ENCODE data around the gene RAB37. TPM values are rescaled to one million over a fixed set of nuclear protein-coding genes. Genes with fewer than 3 reads are reported as not detected.

RAB37 gene
- total RNA-seq, 1 donor from 2014 or later, result 1.0 TPM

- Histone ChIP-seq H3K9me3 (ENCODE audit: control insufficient read depth in 3 of 3, low read length in 3 of 3) (no peaks in the 10 kb centered on the region), H3K9ac (ENCODE audit: low read depth in 1 of 3, low read length in 3 of 3) (peak overlapping the region in 2 of 3 donors; percentile 4 to 45), H3K4me1 (ENCODE audit: control insufficient read depth in 3 of 3, insufficient read depth in 3 of 3, low read length in 3 of 3) (peaks cover 15 to 42% (median 28%) of the 10 kb centered on the region in 3 donors), H3K36me3 (ENCODE audit: control insufficient read depth in 3 of 3, insufficient read depth in 3 of 3, low read length in 3 of 3) (no peaks in the 10 kb centered on the region), H3K27me3 (ENCODE audit: control insufficient read depth in 3 of 3, insufficient read depth in 3 of 3, low read length in 3 of 3) (peaks cover 0 to 19% (median 10%) of the 10 kb centered on the region in 3 donors), H3K4me3 (ENCODE audit: low read length in 3 of 3) (peak overlapping the region; percentile 66 to 83 (median 83)), H3K27ac (ENCODE audit: low read depth, low read length) (no peak overlapping the region)
These were observed 13.4 kb downstream of the RAB37 start for GRCh38 chr17:74750327-74751069.

GRCh38 chr17:74752415-74752814 lies 15.4 kb downstream of the RAB37 start:
- Histone ChIP-seq H3K27ac (ENCODE audit: low read depth, low read length) (no peak overlapping the region), H3K27me3 (ENCODE audit: control insufficient read depth in 3 of 3, insufficient read depth in 3 of 3, low read length in 3 of 3) (peaks cover 0 to 16% (median 5%) of the 10 kb centered on the region in 3 donors), H3K4me1 (ENCODE audit: control insufficient read depth in 3 of 3, insufficient read depth in 3 of 3, low read length in 3 of 3) (peaks cover 20 to 39% (median 24%) of the 10 kb centered on the region in 3 donors), H3K9ac (ENCODE audit: low read depth in 1 of 3, low read length in 3 of 3) (no peak overlapping the region), H3K4me3 (ENCODE audit: low read length in 3 of 3) (no peak overlapping the region), H3K36me3 (ENCODE audit: control insufficient read depth in 3 of 3, insufficient read depth in 3 of 3, low read length in 3 of 3) (no peaks in the 10 kb centered on the region), H3K9me3 (ENCODE audit: control insufficient read depth in 3 of 3, low read length in 3 of 3) (no peaks in the 10 kb centered on the region)

GRCh38 chr17:74752822-74753401 lies 15.9 kb downstream of the RAB37 start:
- H3K36me3 ChIP-seq (ENCODE audit: control insufficient read depth in 3 of 3, insufficient read depth in 3 of 3, low read length in 3 of 3), result no peaks in the 10 kb centered on the region
- H3K27ac ChIP-seq (ENCODE audit: low read depth, low read length), result no peak overlapping the region
- peaks cover 24 to 42% (median 25%) of the 10 kb centered on the region in 3 donors for H3K4me1 ChIP-seq (ENCODE audit: control insufficient read depth in 3 of 3, insufficient read depth in 3 of 3, low read length in 3 of 3)
- no peak overlapping the region for H3K4me3 ChIP-seq (ENCODE audit: low read length in 3 of 3)
- H3K9ac ChIP-seq (ENCODE audit: low read depth in 1 of 3, low read length in 3 of 3), result no peak overlapping the region
- no peaks in the 10 kb centered on the region for H3K9me3 ChIP-seq (ENCODE audit: control insufficient read depth in 3 of 3, low read length in 3 of 3)
- peaks cover 0 to 16% (median 5%) of the 10 kb centered on the region in 3 donors for H3K27me3 ChIP-seq (ENCODE audit: control insufficient read depth in 3 of 3, insufficient read depth in 3 of 3, low read length in 3 of 3)

- peaks cover 32 to 46% (median 35%) of the 10 kb centered on the region in 3 donors for H3K4me1 ChIP-seq (ENCODE audit: control insufficient read depth in 3 of 3, insufficient read depth in 3 of 3, low read length in 3 of 3)
- no peaks in the 10 kb centered on the region for H3K36me3 ChIP-seq (ENCODE audit: control insufficient read depth in 3 of 3, insufficient read depth in 3 of 3, low read length in 3 of 3)
- H3K9ac ChIP-seq (ENCODE audit: low read depth in 1 of 3, low read length in 3 of 3), result no peak overlapping the region
These were observed 17.8 kb downstream of the RAB37 start for GRCh38 chr17:74754832-74755231.

GRCh38 chr17:74755533-74755932 lies 18.5 kb downstream of the RAB37 start:
- Histone ChIP-seq H3K4me1 (ENCODE audit: control insufficient read depth in 3 of 3, insufficient read depth in 3 of 3, low read length in 3 of 3) (peaks cover 28 to 41% (median 34%) of the 10 kb centered on the region in 3 donors), H3K4me3 (ENCODE audit: low read length in 3 of 3) (no peak overlapping the region), H3K36me3 (ENCODE audit: control insufficient read depth in 3 of 3, insufficient read depth in 3 of 3, low read length in 3 of 3) (no peaks in the 10 kb centered on the region), H3K27ac (ENCODE audit: low read depth, low read length) (no peak overlapping the region), H3K9me3 (ENCODE audit: control insufficient read depth in 3 of 3, low read length in 3 of 3) (no peaks in the 10 kb centered on the region), H3K9ac (ENCODE audit: low read depth in 1 of 3, low read length in 3 of 3) (no peak overlapping the region), H3K27me3 (ENCODE audit: control insufficient read depth in 3 of 3, insufficient read depth in 3 of 3, low read length in 3 of 3) (peaks cover 0 to 2% (median 0%) of the 10 kb centered on the region in 3 donors)

More at GRCh38 chr17:74754832-74755231, 17.8 kb downstream of the RAB37 start:
- H3K27me3 ChIP-seq (ENCODE audit: control insufficient read depth in 3 of 3, insufficient read depth in 3 of 3, low read length in 3 of 3), result peaks cover 0 to 5% (median 5%) of the 10 kb centered on the region in 3 donors
- H3K27ac ChIP-seq (ENCODE audit: low read depth, low read length), result no peak overlapping the region
- H3K4me3 ChIP-seq (ENCODE audit: low read length in 3 of 3), result no peak overlapping the region
- no peaks in the 10 kb centered on the region for H3K9me3 ChIP-seq (ENCODE audit: control insufficient read depth in 3 of 3, low read length in 3 of 3)

GRCh38 chr17:74756891-74757290 lies 19.8 kb downstream of the RAB37 start:
- no peaks in the 10 kb centered on the region for H3K27me3 ChIP-seq (ENCODE audit: control insufficient read depth in 3 of 3, insufficient read depth in 3 of 3, low read length in 3 of 3)
- H3K4me3 ChIP-seq (ENCODE audit: low read length in 3 of 3), result no peak overlapping the region
- H3K9ac ChIP-seq (ENCODE audit: low read depth in 1 of 3, low read length in 3 of 3), result no peak overlapping the region
- no peaks in the 10 kb centered on the region for H3K9me3 ChIP-seq (ENCODE audit: control insufficient read depth in 3 of 3, low read length in 3 of 3)
- H3K36me3 ChIP-seq (ENCODE audit: control insufficient read depth in 3 of 3, insufficient read depth in 3 of 3, low read length in 3 of 3), result no peaks in the 10 kb centered on the region
- no peak overlapping the region for H3K27ac ChIP-seq (ENCODE audit: low read depth, low read length)
- peaks cover 33 to 35% (median 34%) of the 10 kb centered on the region in 3 donors for H3K4me1 ChIP-seq (ENCODE audit: control insufficient read depth in 3 of 3, insufficient read depth in 3 of 3, low read length in 3 of 3)

GRCh38 chr17:74757502-74757901 lies 20.4 kb downstream of the RAB37 start:
- Histone ChIP-seq H3K36me3 (ENCODE audit: control insufficient read depth in 3 of 3, insufficient read depth in 3 of 3, low read length in 3 of 3) (peaks cover 0 to 1% (median 0%) of the 10 kb centered on the region in 3 donors), H3K27me3 (ENCODE audit: control insufficient read depth in 3 of 3, insufficient read depth in 3 of 3, low read length in 3 of 3) (no peaks in the 10 kb centered on the region), H3K9me3 (ENCODE audit: control insufficient read depth in 3 of 3, low read length in 3 of 3) (no peaks in the 10 kb centered on the region), H3K4me1 (ENCODE audit: control insufficient read depth in 3 of 3, insufficient read depth in 3 of 3, low read length in 3 of 3) (peaks cover 33 to 35% (median 34%) of the 10 kb centered on the region in 3 donors), H3K9ac (ENCODE audit: low read depth in 1 of 3, low read length in 3 of 3) (no peak overlapping the region), H3K27ac (ENCODE audit: low read depth, low read length) (no peak overlapping the region), H3K4me3 (ENCODE audit: low read length in 3 of 3) (no peak overlapping the region)

- H3K27ac ChIP-seq (ENCODE audit: low read depth, low read length), result no peak overlapping the region
- no peaks in the 10 kb centered on the region for H3K27me3 ChIP-seq (ENCODE audit: control insufficient read depth in 3 of 3, insufficient read depth in 3 of 3, low read length in 3 of 3)
- H3K4me3 ChIP-seq (ENCODE audit: low read length in 3 of 3), result no peak overlapping the region
- no peaks in the 10 kb centered on the region for H3K9me3 ChIP-seq (ENCODE audit: control insufficient read depth in 3 of 3, low read length in 3 of 3)
- H3K36me3 ChIP-seq (ENCODE audit: control insufficient read depth in 3 of 3, insufficient read depth in 3 of 3, low read length in 3 of 3), result peaks cover 0 to 1% (median 0%) of the 10 kb centered on the region in 3 donors
- H3K9ac ChIP-seq (ENCODE audit: low read depth in 1 of 3, low read length in 3 of 3), result peak overlapping the region in 1 of 3 donors; percentile 43
- peaks cover 33 to 35% (median 34%) of the 10 kb centered on the region in 3 donors for H3K4me1 ChIP-seq (ENCODE audit: control insufficient read depth in 3 of 3, insufficient read depth in 3 of 3, low read length in 3 of 3)
These were observed 21.1 kb downstream of the RAB37 start for GRCh38 chr17:74757931-74758847.

- no peaks in the 10 kb centered on the region for H3K9me3 ChIP-seq (ENCODE audit: control insufficient read depth in 3 of 3, low read length in 3 of 3)
- peaks cover 0 to 1% (median 0%) of the 10 kb centered on the region in 3 donors for H3K36me3 ChIP-seq (ENCODE audit: control insufficient read depth in 3 of 3, insufficient read depth in 3 of 3, low read length in 3 of 3)
- H3K27me3 ChIP-seq (ENCODE audit: control insufficient read depth in 3 of 3, insufficient read depth in 3 of 3, low read length in 3 of 3), result no peaks in the 10 kb centered on the region
- peaks cover 33 to 35% (median 34%) of the 10 kb centered on the region in 3 donors for H3K4me1 ChIP-seq (ENCODE audit: control insufficient read depth in 3 of 3, insufficient read depth in 3 of 3, low read length in 3 of 3)
- H3K27ac ChIP-seq (ENCODE audit: low read depth, low read length), result no peak overlapping the region
- no peak overlapping the region for H3K4me3 ChIP-seq (ENCODE audit: low read length in 3 of 3)
- H3K9ac ChIP-seq (ENCODE audit: low read depth in 1 of 3, low read length in 3 of 3), result no peak overlapping the region
These were observed 21.8 kb downstream of the RAB37 start for GRCh38 chr17:74758848-74759168.
